Hypothalamus (tissue), 51 donors: ENCODE measurements around the gene RCBTB1.

Experiments
- DNase-seq, 51 donors: peaks; one replicate each; lab custom pipeline; 2025; lab: John Stamatoyannopoulos, UW

Gene RCBTB1

DNA sequence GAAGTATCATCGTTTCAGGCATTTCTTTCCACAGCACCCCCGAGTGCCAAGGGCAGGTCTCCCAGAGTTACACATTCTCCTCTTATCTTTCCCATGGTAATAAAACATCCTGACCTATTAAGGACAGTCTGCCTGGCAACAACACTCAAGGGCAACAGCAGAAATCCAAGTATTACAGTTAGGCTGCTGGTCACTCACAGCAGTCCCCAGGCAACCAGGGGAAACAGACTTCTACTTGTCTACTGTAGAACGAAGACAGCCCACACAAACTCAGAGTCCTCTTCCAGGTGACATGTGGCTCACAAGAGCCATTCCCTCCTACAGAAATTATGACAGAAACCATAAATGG is 24.3 kb downstream of the RCBTB1 start:
- no peak for DNase-seq

DNA sequence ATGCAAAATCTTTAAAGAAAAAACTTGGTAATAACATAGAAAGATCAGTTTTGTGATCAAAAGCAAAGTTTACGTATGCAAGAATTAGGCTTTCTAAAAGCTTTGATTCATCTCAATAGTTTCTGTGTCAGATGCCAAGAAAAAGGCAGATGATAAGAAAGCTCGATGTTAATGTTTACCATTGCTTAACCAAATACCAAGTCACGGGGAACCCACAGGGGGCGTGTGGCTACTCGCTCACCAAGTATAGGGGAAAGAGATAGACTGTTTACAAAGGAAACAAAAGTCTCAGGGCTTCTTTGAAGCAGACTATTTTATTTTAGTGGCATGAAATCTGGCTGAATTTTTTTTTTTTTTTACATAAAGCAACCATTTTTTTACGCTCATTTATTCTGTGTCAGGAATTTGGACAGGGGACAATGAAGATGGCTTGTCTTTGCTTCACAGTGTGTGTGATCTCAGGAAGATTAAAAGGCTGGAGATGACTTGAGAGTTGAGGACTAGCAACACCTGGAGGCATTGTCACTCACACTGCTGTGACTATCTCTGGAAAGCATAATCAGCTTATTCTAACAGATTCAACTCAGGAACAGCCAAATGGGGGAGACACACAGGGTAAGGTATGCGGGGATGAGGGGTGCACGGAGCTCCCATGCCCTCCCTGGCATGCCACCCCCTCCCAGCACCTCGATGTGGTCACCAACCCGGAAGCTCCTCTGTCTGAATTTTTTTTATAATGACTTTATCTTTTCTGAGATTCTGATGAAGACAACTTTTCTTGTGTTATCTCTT is 24.9 kb downstream of the RCBTB1 start:
- DNase-seq = peak in 2 of 51 donors; percentile 9 to 11

DNA sequence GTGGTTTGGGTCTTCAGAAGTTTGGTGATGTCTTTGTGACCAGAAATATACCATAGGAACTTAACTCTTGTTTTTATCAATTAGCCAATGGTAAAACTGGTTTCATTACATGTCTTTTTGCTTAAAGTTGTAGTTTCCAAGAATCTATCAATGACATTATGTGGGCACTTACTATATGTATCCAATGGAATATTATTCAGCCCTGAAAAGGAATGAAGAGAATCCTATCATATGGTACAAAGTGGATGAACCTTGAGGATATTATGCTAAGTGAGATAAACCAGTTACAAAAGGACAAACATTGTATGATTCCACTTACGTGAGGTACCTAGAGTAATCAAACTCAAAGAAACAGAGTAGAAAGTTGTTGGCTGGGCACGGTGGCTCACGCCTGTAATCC is 26.4 kb downstream of the RCBTB1 start:
- no peak for DNase-seq

DNA sequence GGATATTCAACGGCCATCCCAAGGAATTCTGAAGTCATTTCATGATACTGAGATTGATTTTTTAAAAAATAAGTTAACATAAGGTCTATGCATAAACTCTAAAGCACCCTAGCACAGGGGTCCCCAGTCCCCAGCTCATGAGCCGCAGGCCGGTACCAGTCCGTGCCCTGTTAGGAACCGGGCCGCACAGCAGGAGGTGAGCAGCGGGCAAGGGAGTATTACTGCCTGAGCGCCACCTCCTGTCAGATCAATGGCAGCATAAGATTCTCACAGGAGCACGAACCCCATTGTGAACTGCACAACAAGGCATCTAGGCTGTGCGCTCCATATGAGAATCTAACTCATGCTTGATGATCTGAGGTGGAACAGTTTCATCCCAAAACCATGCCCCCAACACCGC is 31.0 kb downstream of the RCBTB1 start:
- DNase-seq = no peak

DNA sequence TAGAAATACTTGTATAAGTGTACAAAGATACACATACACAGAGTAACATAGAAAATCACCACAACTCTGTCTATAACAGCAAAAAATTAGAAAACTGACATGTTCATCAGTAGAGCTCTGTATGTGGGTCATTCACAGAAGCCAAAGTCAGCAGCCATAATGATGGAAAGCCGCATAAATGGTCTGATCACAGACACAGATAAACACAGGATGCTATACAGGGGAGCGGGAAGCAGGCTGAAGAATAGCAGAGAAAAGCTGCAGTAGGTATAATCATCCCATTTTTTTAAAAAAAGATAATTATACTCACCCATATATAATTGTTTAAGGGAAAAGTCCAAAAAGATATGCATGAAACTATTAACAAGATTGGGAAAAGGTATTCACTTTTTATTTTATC is 31.5 kb downstream of the RCBTB1 start:
- no peak for DNase-seq

DNA sequence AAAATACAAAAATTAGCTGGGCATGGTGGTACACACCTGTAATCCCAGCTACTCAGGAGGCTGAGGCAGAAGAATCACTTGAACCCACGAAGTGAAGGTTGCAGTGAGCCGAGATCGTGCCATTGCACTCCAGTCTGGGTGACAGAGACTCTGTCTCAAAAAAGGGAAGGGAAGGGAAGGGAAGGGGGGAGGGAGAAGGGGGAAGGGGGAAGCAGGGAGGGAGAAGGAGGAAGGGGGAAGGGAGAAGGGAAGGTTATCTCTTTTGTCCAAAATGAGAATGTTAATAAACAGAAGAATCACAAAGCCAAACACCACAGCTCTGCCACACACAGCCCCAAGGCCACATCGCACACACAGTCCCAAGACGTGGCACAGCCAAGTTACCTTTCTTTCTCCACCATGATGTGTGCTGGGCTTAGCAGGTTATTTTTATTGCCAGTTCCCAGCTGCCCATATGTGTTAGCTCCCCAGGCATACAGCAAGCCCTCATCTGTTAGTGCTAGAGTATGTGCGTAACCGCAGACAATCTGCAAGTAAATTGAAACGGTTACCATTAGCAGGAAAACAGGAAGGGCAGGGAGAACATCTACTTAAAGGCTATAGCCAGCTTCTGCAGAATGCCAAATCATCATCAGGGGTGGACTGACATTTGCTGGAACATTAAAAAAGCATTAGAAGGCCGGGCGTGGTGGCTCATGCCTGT is 34.3 kb downstream of the RCBTB1 start:
- no peak for DNase-seq

DNA sequence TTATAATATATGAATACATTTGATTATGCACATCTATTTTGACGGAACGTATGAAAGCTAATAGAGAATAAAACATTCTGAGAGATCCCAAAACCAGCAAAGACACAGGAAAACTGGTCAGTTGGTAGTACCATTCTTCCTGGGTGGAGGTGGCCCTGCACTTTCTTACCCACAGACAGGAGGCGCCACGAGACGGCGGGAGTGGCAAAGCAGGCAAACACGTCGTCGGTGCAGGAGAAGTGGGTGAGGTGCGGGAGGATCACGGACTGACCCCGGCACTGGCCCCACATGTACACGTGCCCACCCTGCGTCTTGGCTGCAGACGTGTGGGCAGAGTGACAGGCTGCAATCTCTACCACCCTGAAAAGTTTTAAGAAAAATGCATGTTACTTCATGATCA is 36.1 kb downstream of the RCBTB1 start:
- no peak for DNase-seq

DNA sequence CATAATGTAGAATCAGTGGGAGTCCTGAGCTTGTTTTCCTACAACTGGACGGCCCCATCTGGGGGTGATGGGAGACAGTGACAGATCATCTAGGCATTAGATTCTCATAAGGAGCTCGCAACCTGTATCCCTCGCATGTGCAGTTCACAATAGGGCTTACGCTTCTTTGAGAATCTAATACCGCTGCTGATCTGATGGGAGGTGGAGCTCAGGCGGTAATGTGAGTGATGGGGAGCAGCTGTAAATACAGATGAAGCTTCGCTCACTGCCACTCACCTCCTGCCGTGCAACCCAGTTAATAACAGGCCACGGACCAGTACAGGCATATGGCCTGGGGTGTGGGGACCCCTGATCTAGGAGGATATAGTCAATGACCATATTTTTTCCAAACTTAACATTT is 38.8 kb downstream of the RCBTB1 start:
- no peak for DNase-seq

DNA sequence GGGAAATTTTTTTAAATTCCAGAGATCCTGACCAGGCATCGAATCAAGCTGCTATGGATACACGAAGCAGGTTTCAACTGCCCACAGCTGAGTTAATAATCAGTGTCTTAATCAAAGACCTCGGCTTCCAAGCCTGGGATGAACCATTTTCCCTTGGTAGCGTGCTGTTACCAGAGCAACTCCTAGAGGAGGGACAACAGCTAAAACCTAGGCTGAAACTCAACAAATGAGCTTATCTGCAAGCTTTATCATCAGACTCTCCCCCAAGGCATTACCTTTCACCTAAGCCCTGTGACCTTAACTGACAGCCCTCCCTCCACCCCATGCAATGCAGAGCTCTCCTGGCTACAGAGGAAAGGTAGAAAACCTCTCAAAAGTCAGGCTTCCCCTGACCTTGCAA is 39.7 kb downstream of the RCBTB1 start:
- DNase-seq = no peak

DNA sequence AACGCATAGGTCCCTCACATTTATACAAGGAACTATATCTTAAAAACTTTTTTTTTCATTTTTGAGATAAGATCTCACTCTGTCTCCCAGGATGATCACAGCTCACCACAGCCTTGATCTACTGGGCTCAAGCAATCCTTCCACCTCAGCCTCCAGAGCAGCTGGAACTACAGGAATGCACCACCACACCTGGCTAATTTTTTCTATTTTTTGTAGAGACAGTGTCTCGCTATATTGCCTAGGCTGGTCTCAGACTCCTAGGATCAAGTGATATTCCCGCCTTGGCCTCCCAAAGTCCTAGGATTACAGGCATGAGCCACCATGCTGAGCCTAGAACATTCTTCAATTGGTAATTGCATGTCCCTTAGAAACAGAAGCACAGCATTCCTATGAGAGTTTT is 41.7 kb downstream of the RCBTB1 start:
- DNase-seq = no peak

DNA sequence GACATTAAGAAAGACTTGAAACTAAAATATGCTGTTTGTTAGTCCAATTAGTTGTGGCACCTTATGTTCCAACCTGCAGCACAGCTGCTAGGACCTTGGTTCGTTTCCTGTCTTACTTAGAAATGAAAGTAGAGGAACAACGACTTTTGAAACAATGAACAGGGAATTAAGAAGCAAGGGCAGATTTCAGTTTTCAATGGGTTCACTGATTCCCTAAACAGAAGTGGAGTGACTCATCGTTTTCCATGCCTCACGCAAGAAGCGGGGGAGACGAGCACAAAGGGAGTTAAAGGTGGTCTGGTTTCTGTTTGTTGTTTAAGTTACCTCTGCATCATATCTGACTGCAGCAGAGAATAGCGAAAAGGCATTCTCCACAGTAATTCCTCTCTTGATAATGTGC is 44.8 kb downstream of the RCBTB1 start:
- DNase-seq = no peak

DNA sequence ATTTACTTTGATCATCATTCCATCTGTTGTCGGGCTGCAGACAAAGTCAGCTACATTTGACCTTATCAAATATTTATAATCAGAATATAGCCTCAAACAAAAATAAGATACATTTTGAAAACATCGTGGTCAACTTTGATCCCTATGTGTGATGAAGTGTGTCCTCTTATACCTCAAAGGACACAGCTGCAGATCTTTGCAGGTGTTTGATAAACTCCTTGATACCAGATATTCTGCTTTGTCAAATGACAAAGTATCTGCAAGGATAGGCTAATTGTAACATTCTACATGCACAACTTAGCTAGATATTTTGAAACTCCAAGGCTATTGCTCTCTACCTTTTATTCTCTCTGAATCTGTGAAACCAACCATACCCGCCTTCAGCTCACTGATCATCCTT is 45.6 kb downstream of the RCBTB1 start:
- no peak for DNase-seq

DNA sequence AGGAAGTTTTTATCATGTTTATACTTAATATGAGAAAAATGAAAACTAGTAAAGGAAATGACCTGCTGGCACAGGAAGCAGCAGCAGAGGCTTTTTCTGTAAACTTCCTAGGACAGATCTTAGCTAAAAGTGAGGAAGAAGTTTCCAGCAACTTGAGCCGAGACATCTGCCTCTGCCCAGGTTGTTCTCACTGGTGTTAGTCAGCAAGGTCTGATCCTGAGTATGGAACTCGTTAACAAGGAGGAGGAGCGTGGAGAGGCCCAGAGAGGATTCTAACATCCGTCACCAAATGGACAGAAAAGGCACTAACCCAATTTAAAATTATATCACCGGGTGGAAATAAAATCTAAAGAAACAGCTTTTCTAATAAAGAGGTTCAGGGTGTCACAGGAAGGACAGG is 46.0 kb downstream of the RCBTB1 start:
- no peak for DNase-seq

DNA sequence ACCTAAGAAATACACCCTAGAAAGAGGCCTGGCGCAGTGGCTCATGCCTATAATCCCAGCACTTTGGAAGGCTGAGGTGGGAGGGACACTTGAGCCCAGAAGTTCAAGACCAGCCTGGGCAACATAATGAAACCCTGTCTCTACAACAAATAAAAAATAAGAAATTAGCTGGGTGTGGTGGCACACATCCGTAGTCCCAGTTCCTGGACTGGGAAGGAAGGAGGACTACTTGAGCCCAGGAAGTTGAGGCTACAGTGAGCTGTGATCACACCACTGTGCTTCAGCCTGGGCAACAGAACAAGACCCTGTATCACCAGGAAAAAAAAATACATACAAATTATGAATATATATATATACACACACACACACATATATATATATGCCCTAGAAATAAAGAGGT is 47.0 kb downstream of the RCBTB1 start:
- no peak for DNase-seq

DNA sequence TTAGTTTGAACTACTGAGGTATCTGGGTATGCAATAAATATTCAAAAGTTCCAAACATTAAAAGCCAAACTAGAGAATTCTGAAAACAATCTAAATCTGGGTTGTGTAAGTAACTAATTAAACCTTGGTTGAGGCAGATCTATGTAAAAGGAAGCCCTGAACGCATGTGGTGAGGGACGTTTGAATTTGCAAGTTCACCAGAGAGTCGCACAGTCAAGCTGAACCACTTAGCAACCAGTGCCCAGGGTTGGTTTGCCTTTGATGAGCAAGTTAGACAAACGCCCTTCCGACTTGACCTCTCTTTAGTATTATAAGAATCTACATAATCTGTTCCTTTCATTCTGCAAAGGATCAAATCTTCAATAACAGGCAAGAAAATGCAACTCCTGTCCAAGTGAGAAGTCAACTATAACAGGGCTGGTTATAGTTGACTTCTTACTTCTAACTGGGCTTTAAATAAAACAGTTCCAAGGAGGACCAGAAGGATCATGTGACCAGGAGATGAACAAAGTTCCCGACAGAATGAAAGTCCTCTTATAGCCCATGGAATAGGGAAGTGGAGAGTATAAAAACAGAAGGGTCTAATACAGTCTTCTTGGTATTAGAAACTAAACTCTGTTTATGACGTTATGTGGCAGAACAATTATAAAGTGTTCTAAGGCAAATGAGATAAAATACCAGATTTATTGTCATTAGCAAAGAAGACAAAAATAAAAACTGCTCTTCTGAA is 49.0 kb downstream of the RCBTB1 start:
- peak in 1 of 51 donors; percentile 27 for DNase-seq

DNA sequence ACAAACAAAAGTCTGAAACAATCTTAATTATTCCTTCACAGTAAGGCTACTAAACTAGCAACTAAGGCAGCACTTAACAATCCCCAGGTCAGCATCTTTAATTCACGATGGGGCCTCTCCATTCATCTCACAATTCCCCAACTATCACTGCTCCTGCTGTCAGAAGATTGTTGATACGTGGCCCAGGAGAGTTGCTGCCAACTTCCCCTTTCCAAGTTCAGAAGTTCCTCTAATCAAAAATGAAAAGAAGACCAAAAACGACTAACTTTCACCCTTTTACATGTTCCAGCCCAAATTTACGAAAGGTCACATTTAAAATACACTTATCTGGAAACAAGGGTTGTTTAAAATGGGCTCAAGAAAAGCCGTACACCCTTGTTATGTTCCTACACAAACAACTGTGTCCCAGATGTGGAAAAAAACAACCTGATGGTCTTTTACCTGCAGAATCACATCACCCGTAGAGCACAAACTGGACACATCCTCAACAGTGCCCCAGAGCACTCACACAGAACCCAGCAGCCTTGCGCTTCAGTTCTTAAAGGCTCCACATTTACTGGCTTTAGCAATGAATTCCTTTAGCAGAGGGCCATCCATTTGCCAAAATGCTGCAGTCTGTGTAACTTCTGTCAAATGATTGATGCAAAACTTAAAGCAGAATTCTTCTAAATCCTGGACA is 51.6 kb downstream of the RCBTB1 start:
- DNase-seq = no peak

DNA sequence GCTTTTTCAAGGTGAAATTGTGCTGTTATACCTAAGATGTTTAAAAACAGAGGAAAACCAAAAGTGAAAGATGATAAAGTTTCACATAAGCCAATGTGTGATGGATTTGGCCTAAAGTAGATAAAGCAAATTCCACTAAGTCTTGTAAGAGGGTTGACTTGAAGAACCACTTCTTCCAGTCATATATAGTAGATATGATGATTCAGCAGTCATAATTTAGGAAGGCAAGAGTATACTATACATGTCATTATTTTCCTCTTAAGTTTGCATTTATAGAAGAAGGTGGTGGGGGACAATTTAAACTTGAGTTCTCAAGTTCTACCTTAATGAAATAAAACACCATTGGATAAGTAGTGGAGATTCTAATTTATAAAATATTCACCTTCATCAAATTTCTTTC is 52.3 kb downstream of the RCBTB1 start:
- no peak for DNase-seq

DNA sequence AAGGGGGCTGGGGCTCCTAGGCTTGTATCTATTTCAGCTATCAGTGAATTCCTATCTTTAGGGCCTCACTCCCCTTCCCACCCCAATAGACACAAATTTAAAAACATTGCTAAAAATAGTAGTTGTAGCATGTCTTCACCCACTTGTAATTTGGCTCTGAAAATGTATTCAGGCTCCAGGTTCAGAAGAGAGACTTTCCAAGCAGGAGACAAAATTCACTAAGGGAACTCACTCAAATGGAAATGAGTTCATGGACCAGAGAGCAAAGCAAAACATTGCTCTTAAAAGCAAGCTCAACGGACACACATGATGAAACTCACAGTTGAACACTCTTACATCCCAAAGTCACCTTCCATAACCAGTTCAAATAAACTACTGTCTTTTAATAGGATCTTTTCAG is 52.8 kb downstream of the RCBTB1 start:
- DNase-seq = no peak

DNA sequence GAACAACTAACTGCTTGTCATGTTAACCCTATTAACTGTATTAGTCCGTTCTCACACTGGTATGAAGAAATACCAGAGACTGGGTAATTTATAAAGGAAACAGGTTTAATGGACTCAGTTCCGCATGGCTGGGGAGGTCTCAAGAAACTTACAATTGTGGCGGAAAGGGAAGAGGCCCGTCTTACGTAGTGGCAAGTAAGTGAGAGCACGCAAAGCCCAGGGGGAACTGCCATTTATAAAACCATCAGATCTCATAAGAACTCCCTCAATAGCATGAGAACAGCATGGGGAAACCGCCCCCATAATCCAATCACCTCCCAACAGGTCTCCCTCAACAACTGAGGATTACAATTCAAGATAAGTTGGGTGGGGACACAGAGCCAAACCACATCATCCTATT is 54.9 kb downstream of the RCBTB1 start:
- DNase-seq = peak in 5 of 51 donors; percentile 5 to 18 (median 7)

DNA sequence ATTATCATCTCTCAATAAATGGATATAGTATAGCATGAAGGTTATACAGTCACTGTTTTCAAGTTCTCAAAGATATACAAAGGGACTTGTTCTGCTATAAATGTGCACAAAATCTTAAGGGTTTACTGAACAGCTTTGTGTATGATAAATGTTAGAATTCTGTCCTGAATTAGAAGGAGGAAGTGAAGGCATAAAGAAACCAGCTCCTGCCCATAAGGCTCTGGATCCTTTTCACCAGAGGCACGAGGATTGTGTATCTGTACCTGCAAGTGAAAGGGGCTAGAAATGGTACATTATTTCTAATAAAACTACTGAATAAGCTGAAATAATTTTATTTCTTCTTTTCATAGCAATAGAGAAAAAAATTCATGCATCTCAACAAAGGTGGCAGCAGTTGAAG is 57.2 kb downstream of the RCBTB1 start:
- DNase-seq = no peak

DNA sequence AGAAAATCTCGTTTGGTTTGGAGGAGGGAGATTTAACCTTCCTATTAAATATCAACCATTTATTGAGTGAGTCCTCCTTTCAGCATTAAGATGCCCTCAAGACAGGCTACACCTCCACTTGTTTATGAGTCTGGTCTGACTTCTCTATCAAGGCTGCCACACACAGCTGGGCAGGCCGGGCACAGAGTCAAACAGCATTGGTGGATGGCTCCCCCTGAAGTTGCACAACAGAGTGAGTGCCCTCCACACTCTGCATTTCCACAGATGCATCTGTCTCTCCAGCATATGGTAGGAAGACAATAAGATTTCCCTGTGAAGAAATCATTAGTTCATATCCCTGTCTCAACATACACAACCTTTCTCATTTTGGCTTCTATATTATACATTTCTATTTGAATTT is 58.2 kb downstream of the RCBTB1 start:
- DNase-seq = peak in 16 of 51 donors; percentile 4 to 48 (median 19)
